ENCODE measurements around the gene OTX1.
"Not testable (repeated sequence)": the region's sequence is repeated elsewhere in the genome, so short reads cannot be mapped to it uniquely, and the experiment has no call there.

OTX1 gene

GRCh38 chr2:63064661-63065060 lies 14.0 kb downstream of the OTX1 start:
- Histone ChIP-seq H3K27me3 (ENCODE audit: insufficient read depth, low read length) (peaks cover 84% of the 10 kb centered on the region), H3K4me3 (ENCODE audit: low read length) (no peak overlapping the region)

GRCh38 chr2:63066265-63066664 lies 15.6 kb downstream of the OTX1 start:
- H3K9ac ChIP-seq (ENCODE audit: low read depth, low read length): no peak overlapping the region
- H3K27me3 ChIP-seq (ENCODE audit: insufficient read depth, low read length): peaks cover 68% of the 10 kb centered on the region
- H3K4me3 ChIP-seq (ENCODE audit: low read length): no peak overlapping the region
- H3K9me3 ChIP-seq (ENCODE audit: insufficient read depth, low read depth, low read length): no peaks in the 10 kb centered on the region
- H3K36me3 ChIP-seq (ENCODE audit: insufficient read depth, low read depth, low read length): no peaks in the 10 kb centered on the region
- no peaks in the 10 kb centered on the region for H3K4me1 ChIP-seq (ENCODE audit: insufficient read depth, low read length)
- no peak overlapping the region for H3K27ac ChIP-seq (ENCODE audit: low read length)

More at GRCh38 chr2:63064661-63065060, 14.0 kb downstream of the OTX1 start:
- H3K27ac ChIP-seq (ENCODE audit: low read length): no peak overlapping the region
- H3K36me3 ChIP-seq (ENCODE audit: insufficient read depth, low read depth, low read length): no peaks in the 10 kb centered on the region
- H3K9me3 ChIP-seq (ENCODE audit: insufficient read depth, low read depth, low read length): no peaks in the 10 kb centered on the region
- H3K9ac ChIP-seq (ENCODE audit: low read depth, low read length): no peak overlapping the region
- H3K4me1 ChIP-seq (ENCODE audit: insufficient read depth, low read length): peaks cover 3% of the 10 kb centered on the region; the same call in 1 of the 2 replicates

DNA sequence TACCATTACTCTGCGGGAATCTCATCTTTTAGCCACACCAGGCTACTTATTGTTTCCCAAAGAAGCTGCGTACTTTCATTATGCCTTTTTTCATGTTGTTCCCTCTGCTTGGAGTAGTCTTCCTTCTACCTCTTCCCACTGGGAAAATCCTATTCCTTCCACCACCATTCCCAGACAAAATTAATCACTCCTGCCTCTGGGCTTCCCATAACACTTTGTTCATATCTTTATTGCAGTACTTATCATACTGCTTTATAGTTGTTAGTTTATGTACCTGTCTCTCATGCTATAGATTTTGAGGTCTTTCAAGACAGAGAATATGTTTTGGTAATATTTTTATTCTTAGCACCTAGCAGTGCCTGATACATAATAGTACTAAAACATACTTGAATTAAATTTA lies 16.2 kb downstream of the OTX1 start:
- H3K27me3 ChIP-seq (ENCODE audit: insufficient read depth, low read length): peaks cover 63% of the 10 kb centered on the region
- no peaks in the 10 kb centered on the region for H3K4me1 ChIP-seq (ENCODE audit: insufficient read depth, low read length)
- H3K4me3 ChIP-seq (ENCODE audit: low read length): no peak overlapping the region
- no peaks in the 10 kb centered on the region for H3K9me3 ChIP-seq (ENCODE audit: insufficient read depth, low read depth, low read length)
- no peaks in the 10 kb centered on the region for H3K36me3 ChIP-seq (ENCODE audit: insufficient read depth, low read depth, low read length)
- H3K9ac ChIP-seq (ENCODE audit: low read depth, low read length): no peak overlapping the region
- H3K27ac ChIP-seq (ENCODE audit: low read length): no peak overlapping the region

GRCh38 chr2:63071664-63072063 lies 21.0 kb downstream of the OTX1 start:
- no peaks in the 10 kb centered on the region for H3K4me1 ChIP-seq (ENCODE audit: insufficient read depth, low read length)
- H3K36me3 ChIP-seq (ENCODE audit: insufficient read depth, low read depth, low read length): no peaks in the 10 kb centered on the region
- H3K27me3 ChIP-seq (ENCODE audit: insufficient read depth, low read length): peaks cover 16% of the 10 kb centered on the region; the same call in 1 of the 2 replicates
- no peak overlapping the region for H3K27ac ChIP-seq (ENCODE audit: low read length)
- no peak overlapping the region for H3K4me3 ChIP-seq (ENCODE audit: low read length)
- no peak overlapping the region for H3K9ac ChIP-seq (ENCODE audit: low read depth, low read length)
- no peaks in the 10 kb centered on the region for H3K9me3 ChIP-seq (ENCODE audit: insufficient read depth, low read depth, low read length)

- Histone ChIP-seq H3K4me3 (ENCODE audit: low read length) (no peak overlapping the region), H3K9ac (ENCODE audit: low read depth, low read length) (no peak overlapping the region), H3K4me1 (ENCODE audit: insufficient read depth, low read length) (no peaks in the 10 kb centered on the region), H3K36me3 (ENCODE audit: insufficient read depth, low read depth, low read length) (no peaks in the 10 kb centered on the region), H3K27ac (ENCODE audit: low read length) (no peak overlapping the region), H3K27me3 (ENCODE audit: insufficient read depth, low read length) (no peaks in the 10 kb centered on the region; the same call in 1 of the 2 replicates), H3K9me3 (ENCODE audit: insufficient read depth, low read depth, low read length) (no peaks in the 10 kb centered on the region)
Measured at GRCh38 chr2:63073994-63074393, 23.4 kb downstream of the OTX1 start.

- not testable (repeated sequence) for H3K4me1 ChIP-seq (ENCODE audit: insufficient read depth, low read length); H3K9me3 ChIP-seq (ENCODE audit: insufficient read depth, low read depth, low read length); H3K27ac ChIP-seq (ENCODE audit: low read length); H3K4me3 ChIP-seq (ENCODE audit: low read length); H3K36me3 ChIP-seq (ENCODE audit: insufficient read depth, low read depth, low read length); H3K27me3 ChIP-seq (ENCODE audit: insufficient read depth, low read length); H3K9ac ChIP-seq (ENCODE audit: low read depth, low read length)
Measured at GRCh38 chr2:63074399-63074798, 23.8 kb downstream of the OTX1 start.

DNA sequence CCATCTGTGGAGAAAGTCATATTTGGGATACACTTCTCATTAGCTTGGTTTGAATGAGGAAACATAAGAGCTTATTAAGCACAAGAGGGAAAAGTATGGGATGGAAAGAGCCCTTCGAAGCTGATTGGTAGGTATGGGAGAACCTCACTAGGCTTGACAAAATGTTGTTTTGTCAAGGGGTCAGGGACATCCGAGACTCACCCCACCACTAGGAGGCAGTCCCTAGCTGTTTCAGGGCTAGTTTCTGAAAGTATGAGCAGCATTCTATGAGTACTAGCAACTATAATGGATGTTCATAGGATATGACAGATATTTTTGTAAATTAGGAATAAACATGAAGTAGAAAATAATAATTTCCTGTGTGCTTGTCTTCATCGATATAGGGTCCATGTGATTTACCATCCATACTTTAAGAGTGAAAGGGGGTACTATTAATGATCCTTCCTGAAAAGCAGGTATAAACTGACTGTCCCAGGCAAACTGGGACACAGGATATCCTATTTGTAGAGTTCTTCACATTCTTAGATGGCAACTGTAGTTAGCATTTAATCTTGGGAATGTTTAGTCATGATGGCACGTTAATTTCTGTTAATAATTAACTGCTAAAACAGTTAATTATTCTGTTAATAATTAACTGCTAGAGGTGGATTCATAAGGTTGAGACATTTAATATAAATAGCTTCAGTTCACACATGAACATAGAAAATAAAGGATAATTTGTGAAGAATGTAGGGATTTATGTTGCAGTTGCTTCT lies 28.4 kb downstream of the OTX1 start:
- no peak overlapping the region for H3K4me3 ChIP-seq (ENCODE audit: low read length)

DNA sequence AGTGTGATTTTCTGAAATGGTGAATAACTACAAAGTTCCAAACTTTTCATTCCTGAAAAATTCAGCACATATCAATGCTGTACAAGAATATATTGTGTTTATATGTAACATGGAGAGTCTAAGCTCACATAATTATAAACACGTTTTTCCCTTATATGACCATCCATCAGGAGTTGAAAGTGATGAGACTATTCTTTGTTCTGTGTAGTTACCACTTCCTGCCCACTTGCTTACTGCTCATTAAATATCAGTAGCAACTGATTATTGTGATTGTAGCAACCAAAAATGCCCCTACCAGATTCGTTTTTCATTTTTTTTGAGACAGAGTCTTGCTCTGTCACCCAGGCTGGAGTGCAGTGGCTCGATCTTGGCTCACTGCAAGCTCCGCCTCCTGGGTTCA lies 30.8 kb downstream of the OTX1 start:
- H3K9ac ChIP-seq (ENCODE audit: low read depth, low read length): no peak overlapping the region
- no peaks in the 10 kb centered on the region for H3K27me3 ChIP-seq (ENCODE audit: insufficient read depth, low read length)
- H3K4me1 ChIP-seq (ENCODE audit: insufficient read depth, low read length): no peaks in the 10 kb centered on the region
- no peaks in the 10 kb centered on the region for H3K9me3 ChIP-seq (ENCODE audit: insufficient read depth, low read depth, low read length)
- no peaks in the 10 kb centered on the region for H3K36me3 ChIP-seq (ENCODE audit: insufficient read depth, low read depth, low read length)
- H3K4me3 ChIP-seq (ENCODE audit: low read length): no peak overlapping the region
- no peak overlapping the region for H3K27ac ChIP-seq (ENCODE audit: low read length)

More for the DNA sequence above, 28.4 kb downstream of the OTX1 start:
- Histone ChIP-seq H3K4me1 (ENCODE audit: insufficient read depth, low read length) (no peaks in the 10 kb centered on the region), H3K36me3 (ENCODE audit: insufficient read depth, low read depth, low read length) (no peaks in the 10 kb centered on the region), H3K9ac (ENCODE audit: low read depth, low read length) (no peak overlapping the region), H3K27ac (ENCODE audit: low read length) (no peak overlapping the region), H3K9me3 (ENCODE audit: insufficient read depth, low read depth, low read length) (no peaks in the 10 kb centered on the region), H3K27me3 (ENCODE audit: insufficient read depth, low read length) (no peaks in the 10 kb centered on the region)

DNA sequence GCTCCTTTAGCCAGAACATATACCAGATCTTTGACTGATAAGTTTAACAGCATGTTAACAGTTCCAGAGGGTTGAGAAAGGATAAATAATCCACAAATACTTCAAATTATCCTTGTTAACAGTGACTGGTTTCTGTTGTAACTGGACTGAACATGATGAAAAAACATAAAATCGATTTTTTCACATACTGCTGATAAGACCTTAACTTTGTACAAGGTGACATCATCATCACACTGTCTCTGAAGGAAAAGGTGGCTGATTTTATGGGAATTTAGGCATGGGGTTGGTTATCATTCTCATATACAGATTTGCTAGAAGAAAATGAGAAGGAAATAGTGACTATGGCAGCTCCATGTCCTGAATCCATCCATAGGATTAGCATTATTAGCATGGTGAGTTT lies 36.1 kb downstream of the OTX1 start:
- no peaks in the 10 kb centered on the region for H3K36me3 ChIP-seq (ENCODE audit: insufficient read depth, low read depth, low read length)
- H3K4me1 ChIP-seq (ENCODE audit: insufficient read depth, low read length): no peaks in the 10 kb centered on the region
- no peak overlapping the region for H3K9ac ChIP-seq (ENCODE audit: low read depth, low read length)

DNA sequence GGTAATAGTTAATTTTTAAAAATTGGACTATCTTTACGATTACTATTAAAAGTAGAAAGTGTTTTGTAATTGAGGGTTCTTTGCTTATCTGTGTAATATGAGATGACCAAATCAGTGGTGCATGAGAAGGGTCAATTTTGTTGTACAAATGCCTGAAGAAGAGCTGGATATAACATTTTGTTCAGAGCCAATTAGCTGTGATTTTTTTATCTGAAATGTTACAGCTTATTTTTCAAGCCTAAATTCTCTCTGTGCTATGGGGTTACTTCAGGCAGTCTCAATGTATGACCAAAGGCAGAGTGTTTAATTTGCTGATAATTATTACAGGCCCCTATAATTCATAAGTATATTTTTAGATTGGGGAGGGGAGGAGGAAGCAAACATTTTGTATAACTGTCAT lies 41.8 kb downstream of the OTX1 start:
- Histone ChIP-seq H3K36me3 (ENCODE audit: insufficient read depth, low read depth, low read length) (no peaks in the 10 kb centered on the region), H3K4me1 (ENCODE audit: insufficient read depth, low read length) (peaks cover 4% of the 10 kb centered on the region), H3K9me3 (ENCODE audit: insufficient read depth, low read depth, low read length) (no peaks in the 10 kb centered on the region), H3K27me3 (ENCODE audit: insufficient read depth, low read length) (no peaks in the 10 kb centered on the region), H3K4me3 (ENCODE audit: low read length) (no peak overlapping the region), H3K9ac (ENCODE audit: low read depth, low read length) (no peak overlapping the region), H3K27ac (ENCODE audit: low read length) (no peak overlapping the region)

More for the DNA sequence above, 36.1 kb downstream of the OTX1 start:
- H3K27ac ChIP-seq (ENCODE audit: low read length): no peak overlapping the region
- no peaks in the 10 kb centered on the region for H3K9me3 ChIP-seq (ENCODE audit: insufficient read depth, low read depth, low read length)
- no peak overlapping the region for H3K4me3 ChIP-seq (ENCODE audit: low read length)
- no peaks in the 10 kb centered on the region for H3K27me3 ChIP-seq (ENCODE audit: insufficient read depth, low read length)

- no peaks in the 10 kb centered on the region for H3K36me3 ChIP-seq (ENCODE audit: insufficient read depth, low read depth, low read length)
- H3K27me3 ChIP-seq (ENCODE audit: insufficient read depth, low read length): no peaks in the 10 kb centered on the region
- no peak overlapping the region for H3K27ac ChIP-seq (ENCODE audit: low read length)
- H3K9me3 ChIP-seq (ENCODE audit: insufficient read depth, low read depth, low read length): no peaks in the 10 kb centered on the region
- no peak overlapping the region for H3K9ac ChIP-seq (ENCODE audit: low read depth, low read length)
- peaks cover 4% of the 10 kb centered on the region for H3K4me1 ChIP-seq (ENCODE audit: insufficient read depth, low read length)
- no peak overlapping the region for H3K4me3 ChIP-seq (ENCODE audit: low read length)
Measured at GRCh38 chr2:63092857-63093256, 42.2 kb downstream of the OTX1 start.

DNA sequence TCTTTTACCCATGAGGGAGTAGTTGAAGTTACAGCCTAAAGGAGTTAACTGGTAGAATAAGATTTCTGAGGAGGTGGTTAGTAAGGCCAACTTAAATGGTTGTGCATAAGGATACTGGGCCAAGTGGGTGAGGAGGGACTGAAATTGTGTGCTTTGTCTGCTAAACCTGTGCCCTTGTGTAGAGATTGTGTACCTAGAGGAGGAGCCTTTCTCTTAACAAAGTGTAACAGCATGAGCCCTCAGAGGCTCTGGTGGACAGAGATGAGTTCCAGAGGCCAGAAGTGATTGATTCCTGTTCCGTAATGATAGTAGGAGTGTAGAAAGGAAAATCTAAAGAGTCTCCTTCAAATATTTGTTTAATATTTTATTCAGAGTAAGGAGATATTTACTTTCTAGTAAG lies 42.9 kb downstream of the OTX1 start:
- Histone ChIP-seq H3K9me3 (ENCODE audit: insufficient read depth, low read depth, low read length) (no peaks in the 10 kb centered on the region), H3K9ac (ENCODE audit: low read depth, low read length) (no peak overlapping the region), H3K4me1 (ENCODE audit: insufficient read depth, low read length) (peaks cover 4% of the 10 kb centered on the region), H3K27ac (ENCODE audit: low read length) (no peak overlapping the region), H3K36me3 (ENCODE audit: insufficient read depth, low read depth, low read length) (no peaks in the 10 kb centered on the region), H3K4me3 (ENCODE audit: low read length) (no peak overlapping the region), H3K27me3 (ENCODE audit: insufficient read depth, low read length) (no peaks in the 10 kb centered on the region)

All from iPS-20b (cell line).